GM21717 (cell line): ENCODE measurements around the gene GFAP.

Source experiments
- ATAC-seq: cut with Tn5 transposase; IDR thresholded peaks from one replicate; pipeline ENCODE4 v1.9.1; 2021; ENCODE audit warnings: mild to moderate bottlenecking, moderate library complexity; ENCODE audit not compliant: unreplicated experiment

Gene GFAP

DNA sequence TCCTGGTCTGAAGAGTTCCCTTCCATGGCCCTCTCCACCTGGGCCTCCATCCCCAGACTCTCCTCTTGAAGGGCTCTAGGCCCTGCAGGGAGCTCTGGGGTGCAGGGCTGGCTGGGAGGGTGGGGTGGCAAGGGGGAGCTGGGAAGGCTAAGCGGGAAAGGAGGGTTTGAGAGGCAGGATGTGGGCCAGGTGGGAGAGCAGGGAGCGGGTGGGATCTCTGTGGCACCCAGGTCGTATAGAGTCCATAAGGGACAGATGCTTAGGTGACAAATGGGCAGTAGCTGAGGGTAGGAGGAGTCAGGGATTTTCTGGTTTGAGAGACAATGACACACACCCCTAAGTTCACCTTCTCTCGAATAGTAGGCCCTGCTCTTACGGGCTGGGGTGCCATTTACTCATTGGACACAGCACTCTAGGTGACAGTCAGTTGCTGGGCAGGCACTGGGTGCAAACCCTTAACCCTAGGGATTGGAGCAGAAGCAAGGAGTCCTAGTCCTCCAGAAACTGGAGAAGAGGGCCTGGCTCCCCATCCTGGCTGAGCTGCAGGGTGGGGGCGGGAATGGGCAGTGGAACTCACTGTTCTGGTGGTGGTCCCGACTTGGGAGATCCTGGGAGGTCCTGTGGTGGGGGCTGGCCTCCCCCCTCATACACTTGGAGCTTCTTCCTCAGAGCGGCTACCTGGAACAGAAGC lies 16.9 kb upstream of the GFAP start:
- ATAC-seq: no peak

DNA sequence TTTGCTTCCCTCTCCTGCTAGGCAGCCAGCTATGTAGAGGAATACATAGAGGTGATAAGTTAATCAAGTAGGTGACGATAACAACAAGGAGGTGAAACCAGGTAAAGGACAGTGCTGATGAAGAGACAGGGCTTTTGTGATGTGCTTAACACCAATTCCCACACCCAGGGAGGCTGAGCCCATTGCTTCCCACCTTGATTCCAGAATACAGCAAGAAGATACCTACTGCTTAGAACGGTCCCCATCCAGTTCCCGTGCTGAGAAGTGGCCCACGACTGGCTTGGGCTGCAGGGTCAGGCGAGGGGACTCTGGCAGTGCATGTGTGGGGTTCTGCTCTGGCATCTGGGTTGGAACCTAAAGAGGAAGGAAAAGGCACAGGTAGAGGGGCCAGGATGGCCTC lies 16.1 kb upstream of the GFAP start:
- no peak for ATAC-seq

DNA sequence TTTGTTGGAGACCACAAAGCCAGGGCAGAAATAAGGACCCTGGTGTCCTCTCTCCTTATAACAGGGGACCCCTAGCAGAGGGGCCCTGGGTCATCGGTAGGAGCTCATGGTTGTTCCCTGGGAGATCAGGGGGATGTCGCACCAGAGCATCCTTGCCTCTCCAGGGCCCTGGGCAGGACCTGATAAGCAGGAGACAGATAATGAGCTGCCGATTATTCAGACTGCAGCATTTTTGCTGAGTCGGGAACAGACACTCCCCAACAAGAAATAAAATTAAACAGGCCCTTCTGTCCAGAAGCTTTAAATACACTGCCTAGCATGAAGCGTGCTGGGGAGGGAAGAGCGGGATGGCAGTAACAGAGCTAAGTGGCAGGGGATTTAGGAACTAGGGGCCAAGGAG lies 15.4 kb upstream of the GFAP start:
- no peak for ATAC-seq

DNA sequence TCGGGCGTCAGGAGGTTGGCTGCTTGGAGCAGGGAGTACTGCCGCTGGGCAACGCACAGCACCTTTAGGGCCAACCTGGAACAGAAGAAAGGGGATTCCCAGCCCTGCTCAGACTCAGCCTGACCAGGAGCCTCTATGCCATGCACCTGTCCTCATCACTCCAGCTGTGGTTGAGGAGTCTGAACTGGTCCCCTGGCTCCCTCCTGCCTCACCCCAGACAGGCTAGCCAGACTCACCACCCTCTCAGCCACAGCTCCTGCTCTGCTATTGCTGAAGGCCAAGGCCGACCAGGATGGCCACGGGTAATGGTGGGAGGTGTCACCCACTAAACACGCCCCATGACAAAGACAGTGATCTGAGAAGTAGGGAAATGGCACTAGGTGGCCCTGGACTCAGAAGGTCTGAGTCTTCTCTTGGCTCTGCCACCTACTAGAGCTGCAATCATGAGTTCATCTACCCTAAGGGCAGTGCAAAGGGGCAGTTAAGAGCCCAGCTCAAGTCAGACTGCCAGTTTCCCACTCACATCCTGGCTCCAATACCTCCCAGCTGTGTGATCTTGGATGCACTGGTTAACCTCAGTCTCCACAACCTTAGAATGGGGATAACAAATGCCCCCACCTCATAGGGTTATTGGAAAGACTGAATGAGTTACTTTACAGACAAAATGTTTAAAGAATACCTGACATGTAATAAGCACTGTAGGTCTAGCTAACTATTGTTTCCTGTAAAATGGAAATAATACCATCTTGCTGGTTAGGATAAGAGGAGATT lies 13.8 kb upstream of the GFAP start:
- ATAC-seq: no peak

DNA sequence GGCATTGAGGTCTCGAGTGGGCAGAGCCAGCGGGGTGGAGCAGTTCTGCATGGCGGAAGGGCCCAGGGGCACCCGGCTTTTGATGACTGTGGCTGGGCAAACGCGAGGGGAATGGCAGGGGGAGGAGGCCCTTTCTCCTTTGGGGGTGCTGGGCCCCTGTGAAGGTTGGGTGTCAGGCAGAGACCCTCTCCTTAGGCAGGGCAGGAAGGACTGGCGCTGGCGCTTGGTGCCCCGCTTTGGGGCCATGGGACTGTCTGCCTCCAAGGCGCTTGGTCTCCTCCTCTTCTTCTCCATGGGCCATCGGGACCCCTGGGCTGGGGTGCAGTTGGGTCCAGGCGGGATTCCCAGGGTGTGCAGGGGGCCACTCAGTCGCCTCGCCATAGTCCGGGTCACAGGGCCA lies 12.8 kb upstream of the GFAP start:
- no peak for ATAC-seq

DNA sequence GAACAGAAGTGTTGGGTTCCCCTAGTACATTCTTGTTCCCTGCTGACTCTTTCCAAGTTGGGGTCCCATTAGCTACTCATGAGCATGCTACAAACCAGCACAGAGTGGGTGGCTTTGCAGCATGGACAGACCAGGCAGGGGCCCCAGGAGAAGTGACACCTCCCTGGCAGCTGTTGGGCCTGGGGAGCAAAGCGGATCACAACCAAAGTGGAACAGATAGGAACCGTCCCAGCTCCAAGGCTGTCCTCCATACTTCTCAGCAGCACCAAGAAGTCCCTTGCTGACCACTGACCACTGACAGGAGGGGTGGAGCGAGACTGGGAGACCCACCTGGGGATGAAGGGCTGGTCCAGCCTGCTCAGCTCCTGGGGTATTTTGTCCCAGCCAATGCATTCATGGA lies 12.4 kb upstream of the GFAP start:
- no peak for ATAC-seq

DNA sequence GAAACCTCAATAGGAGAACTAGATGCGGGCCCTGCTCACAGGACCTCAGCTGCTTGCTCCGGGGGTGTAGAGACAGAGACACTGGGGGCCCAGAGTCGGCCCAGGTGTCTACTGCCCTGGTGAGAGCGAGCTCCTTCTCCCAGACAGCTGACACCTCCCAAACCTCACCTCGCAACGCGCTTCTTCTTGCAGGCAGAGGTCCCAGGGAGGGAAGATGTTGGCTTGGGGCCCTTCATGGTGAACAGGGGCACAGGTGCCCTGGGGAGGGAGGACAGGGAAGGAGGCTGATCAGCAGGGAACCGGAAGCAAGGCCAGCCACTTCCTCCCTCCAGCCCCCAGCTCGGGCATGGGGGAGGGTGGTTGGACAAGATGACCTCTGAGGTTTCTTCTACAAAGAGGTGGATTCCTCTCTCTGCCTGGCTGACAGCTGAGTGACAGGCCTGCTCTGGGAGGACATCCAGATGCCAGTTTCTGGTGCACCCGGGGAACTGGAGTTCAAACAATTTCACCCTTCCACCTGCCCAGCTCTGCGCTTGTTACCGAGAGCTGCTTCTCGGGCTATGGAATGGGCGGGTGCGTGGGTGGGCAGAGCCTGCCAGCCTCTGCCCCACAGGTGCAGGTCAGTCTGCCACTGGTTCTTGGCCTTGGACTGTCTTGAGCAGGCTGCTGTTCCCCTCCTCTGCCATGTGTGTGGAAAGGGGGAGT lies 11.7 kb upstream of the GFAP start:
- ATAC-seq: no peak

DNA sequence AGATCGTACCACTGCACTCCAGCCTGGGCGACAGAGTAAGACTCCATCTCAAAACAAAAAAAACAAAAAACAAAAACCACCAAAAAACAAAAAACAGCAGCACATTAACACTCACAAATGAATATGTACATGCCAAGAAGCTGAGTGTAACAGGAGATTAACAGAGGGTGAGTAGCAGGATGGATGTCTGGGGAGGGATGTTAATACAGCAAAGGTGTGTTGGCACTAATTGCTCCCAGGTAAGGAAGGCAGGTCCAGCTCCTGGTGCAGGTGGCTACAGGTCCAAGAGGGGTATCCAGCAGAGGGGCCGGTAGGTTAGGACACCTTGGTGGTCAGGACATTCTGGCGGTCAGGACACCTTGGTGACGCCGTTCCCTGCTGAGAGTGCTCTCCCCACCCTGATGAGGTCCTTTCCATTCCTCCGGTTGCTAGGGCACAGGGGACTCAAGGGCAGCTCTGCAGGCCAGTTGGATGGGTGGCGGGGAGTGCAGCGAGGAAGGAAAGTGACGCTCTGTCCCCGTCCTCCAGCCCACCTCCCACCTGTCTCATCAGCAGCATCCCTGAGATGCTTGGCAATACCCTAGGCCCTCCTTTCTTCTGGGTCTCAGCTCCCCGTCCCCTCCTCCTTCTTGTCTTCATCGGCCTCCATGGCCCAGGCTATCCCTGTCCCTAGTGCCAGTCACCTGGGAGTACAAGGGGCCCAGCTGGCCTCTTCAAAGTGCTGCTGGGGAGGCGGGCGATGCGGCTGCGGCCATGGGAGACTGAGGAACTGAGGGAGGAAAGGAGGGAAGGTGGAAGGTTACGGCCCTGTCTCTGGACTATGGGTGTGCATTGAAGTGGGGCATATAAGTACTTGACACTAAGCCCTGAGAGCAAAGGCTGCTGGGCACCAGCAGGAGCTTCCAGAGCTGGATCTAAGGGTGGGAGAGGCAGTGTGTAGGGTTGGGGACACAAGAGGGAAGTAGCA lies 10.7 kb upstream of the GFAP start:
- ATAC-seq: no peak

DNA sequence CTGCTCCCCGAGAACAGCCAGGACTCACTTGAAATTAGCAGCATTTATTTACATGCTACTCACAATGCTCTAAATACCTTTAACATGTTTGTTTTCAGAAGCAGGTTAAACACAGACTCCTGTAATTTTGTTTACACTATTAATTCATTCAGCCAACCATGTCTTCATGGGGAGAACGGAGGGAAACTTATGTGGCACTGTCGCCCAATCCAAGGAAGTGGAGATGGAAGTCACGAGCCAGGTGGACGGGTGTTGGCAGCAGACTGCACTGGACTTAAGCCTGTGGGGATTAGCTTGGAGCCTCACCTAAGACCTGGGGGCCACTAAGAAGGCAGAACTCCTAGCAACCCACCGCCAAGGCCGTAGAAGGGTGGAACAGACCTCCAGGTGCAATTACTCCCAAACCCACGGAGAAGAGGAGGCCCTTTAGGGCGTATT lies 8.8 kb upstream of the GFAP start:
- no peak for ATAC-seq

DNA sequence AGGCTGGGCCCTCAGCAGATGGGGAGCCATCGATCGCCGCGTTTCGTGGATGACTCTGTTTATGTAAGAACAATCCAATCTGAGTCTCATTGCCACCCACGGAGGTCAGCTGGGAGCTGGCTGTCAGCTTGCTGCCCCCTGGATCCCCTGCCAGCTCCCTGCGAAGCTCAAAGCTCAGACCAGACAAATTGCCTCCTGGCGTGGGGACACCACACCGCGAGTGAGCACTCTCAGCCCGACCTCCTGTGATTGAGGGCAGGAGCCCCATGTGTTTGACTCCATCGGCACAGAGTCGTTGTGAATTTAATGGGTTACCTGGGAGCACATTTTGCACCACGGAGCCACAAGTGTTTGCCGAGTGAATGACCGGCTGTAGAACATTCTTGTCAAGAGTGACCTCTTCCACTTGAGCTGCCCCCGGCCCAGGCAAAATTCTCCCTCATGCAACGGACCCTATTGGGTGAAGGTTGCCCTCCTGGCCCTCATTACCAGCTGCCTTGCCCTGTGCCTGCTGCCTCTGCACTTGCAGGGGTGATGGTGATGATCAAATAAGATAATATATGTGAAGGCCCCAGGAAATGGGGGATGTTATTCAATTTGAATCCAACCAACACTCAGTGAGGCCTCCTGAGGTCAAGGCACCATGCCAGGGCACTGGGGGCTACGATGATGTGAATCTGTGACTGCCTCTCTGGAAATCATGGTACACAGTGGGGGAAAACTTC lies 7.6 kb upstream of the GFAP start:
- no peak for ATAC-seq

DNA sequence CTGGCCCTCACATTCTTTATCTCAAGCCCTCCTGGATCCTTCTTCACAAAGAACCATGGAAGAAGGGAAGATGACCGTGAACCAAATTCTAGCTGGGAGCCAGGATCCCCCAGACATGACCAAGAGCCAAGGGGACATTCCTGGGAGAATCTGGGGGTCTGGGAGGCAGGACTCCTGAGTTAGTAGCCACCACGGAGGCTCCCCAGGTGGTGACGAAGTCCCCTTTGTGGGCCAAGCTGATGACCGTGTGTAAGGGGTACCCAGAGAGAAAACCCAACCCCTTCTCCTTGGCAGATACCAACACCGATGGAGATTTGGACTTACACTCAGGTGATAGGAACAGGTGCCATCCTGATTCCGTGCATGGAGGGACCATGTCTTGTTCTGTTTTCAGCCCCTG lies 6.8 kb upstream of the GFAP start:
- ATAC-seq: no peak

DNA sequence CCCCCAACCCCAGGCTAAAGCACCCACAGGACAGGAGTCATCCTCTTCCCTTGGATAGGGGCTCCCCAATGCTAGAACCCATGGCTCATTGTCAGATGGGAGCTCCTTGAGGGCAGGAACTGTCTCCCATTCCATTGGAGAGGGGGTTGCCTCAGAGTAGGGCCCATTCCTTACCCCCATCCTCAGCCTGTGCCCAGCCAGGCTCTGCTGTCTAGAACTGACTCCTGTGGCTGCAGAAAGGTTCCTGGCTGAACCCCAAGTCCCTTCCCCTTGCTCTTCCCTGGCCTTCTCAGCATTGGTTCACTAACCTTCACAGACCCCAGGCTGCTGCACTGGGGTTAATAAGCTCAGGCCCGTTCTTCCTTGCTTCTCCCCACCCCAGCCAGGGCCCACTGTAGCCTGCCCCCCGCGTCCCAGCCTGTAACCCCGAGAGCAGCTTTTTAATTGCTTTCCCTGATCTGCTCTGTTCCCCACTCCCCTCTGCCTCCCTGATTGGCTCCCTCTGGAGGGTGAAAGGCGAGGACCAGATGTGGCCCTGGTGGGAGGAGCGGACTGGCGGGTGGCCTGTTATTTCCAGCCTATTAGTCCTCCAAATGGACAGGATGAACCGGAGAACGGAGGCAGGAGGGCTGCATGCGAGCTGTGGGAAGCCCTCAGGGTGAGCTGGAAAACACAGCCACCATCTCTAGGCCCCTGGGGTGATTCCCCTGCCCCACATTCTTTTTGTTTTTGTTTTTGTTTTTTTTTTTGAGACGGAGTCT lies 6.0 kb upstream of the GFAP start:
- ATAC-seq: no peak

DNA sequence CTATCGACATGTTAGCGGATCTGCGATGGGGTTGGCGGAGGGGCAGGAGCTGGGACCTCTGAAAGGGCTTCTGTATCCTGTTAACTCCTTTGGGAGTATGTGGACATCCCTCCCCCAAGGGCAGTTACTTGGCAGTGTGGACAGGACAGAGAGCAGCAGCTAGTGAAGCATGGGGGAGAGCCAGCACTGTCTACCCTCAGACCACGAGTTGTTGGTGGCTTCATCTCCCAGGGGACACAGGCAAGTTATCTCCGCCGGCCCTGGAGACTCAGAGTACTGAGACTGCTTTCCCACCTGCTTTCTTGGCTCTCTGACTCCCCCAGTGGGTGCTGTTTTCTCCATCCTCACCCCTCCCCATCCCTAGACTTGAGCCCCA lies 5.3 kb upstream of the GFAP start:
- ATAC-seq: no peak

DNA sequence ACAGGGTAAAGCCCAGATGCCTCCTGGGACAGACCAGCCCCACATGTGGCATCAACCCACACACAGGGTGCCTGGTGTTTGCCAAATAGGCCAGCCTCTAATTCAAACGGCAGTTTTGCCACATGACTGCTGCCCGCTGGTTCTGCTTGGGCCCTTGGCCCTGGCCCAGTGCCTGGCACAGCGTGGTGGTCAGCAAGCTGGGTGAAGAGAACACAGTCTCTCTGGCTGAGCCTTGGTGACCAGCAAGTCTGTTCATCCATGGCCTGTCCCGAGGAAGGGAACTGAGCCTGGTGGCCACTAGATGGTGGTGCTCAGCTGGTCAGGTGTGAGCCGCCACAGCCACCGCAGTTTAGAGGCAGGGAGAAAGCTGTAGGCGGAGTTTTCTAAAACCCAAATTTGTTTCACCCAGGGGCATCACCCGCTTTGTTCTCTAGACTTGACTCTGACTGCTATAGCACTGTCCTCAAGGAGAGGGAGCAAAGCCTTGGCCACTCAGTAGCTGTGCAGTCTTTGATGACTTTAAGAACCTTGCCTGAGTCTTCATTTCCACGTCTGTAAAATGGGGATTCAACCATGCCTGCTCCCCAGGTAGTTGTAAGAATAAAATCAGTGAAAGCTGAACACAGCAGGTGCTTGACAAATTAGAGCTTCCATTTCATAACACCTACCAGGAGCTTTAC lies 4.7 kb upstream of the GFAP start:
- peak; percentile 57 for ATAC-seq

DNA sequence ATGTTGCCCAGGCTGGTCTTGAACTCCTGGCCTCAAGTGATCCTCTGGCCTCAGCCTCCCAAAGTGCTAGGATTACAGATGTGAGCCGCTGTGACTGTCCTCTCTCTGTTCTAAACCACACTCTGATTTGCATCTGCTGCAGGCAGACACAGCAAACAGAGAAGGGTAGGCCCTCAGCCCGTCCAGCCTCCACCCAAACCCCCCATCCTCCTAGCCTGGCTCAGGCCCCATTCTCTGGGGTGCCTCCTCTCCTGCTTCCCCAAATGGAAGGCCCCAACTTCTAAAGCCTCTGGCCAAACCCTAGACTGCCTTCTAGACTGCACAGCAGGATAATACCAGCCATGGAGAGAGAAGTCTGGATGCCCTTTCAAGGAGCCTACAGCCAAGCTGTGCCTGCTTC lies 4.1 kb upstream of the GFAP start:
- ATAC-seq: no peak

DNA sequence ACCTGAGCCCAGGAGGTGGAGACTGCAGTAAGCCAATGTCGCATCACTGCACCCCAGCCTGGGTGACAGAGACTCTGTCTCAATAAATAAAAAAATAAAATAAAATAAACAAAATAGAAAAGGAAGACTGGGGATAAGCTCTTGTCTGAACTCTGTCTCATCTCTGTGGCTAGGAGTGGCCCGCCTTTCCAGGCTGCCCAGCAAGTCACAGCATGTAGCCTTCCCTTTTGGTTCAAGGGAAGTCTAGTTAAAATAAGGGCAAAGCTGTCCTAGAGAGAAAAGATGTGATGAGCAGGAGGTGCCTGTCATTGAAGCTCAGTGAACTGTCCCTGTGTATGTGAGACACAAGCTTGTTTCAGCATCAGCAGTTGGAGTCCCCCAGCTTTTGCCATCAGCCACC lies 2.7 kb upstream of the GFAP start:
- no peak for ATAC-seq

DNA sequence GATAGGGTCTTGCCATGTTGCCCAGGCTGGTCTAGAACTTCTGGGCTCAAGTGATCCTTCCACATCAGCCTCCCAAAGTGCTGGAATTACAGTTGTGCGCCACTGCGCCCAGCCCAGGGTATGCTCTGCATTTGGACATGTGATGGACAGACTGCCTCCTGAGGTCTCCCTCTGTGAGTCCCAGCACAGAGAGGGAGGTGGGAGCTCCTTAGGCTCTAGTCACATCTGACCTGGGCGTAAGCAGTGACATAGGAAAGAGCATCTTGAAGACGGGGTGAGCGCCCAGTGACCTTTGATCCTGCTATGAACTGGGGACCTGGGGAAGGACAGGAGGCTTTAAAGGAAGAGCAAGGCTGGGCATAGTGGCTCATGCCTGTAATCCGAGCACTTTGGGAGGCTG lies 2.2 kb upstream of the GFAP start:
- ATAC-seq: no peak

DNA sequence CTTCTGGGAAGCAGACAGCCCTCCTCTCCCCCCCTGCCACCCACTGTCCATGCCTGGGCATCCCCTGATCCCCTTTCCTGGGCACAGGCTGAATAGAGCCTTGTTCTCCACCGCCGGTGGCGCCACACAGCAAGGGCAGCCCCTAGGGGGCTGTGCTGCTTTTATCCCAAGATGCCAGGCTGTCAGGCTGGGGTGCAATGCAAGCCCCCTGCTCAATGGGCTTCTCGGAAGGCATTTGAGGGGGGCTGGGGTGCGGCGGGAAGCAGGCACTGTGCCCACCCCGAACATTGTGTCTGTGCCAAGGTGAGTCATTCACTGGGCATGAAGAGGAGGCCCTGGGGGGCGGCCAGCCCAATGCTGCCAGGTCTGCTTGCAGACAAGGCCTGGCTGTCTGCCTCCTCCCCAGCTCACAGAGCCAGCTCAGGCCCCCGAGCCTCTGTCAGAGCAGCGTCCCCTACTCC lies 1.5 kb upstream of the GFAP start:
- no peak for ATAC-seq
